Peyer's patch (tissue), 4 donors: ENCODE measurements around the gene SLC25A34.

Experiments
- POLR2A ChIP-seq, 2 donors: fragments of 450-650 bp; IDR thresholded peaks; one replicate each; pipeline ENCODE4 v1.5.1; 2017; ENCODE audit warnings: antibody characterized with exemption in 2 of 2, mild to moderate bottlenecking in 2 of 2, moderate library complexity in 2 of 2
- TF ChIP-seq, protein P1 (sequence below), 6 experiments: fragments of 450-650 bp in 4 of 6; fragments of 200-600 bp in 2 of 6; sonication (generic) in 1 of 6; IDR thresholded peaks; one replicate each; pipeline ENCODE4 v1.5.1; 2017 to 2019; ENCODE audit warnings: antibody characterized with exemption in 6 of 6, mild to moderate bottlenecking in 3 of 6, moderate library complexity in 1 of 6

DNA sequence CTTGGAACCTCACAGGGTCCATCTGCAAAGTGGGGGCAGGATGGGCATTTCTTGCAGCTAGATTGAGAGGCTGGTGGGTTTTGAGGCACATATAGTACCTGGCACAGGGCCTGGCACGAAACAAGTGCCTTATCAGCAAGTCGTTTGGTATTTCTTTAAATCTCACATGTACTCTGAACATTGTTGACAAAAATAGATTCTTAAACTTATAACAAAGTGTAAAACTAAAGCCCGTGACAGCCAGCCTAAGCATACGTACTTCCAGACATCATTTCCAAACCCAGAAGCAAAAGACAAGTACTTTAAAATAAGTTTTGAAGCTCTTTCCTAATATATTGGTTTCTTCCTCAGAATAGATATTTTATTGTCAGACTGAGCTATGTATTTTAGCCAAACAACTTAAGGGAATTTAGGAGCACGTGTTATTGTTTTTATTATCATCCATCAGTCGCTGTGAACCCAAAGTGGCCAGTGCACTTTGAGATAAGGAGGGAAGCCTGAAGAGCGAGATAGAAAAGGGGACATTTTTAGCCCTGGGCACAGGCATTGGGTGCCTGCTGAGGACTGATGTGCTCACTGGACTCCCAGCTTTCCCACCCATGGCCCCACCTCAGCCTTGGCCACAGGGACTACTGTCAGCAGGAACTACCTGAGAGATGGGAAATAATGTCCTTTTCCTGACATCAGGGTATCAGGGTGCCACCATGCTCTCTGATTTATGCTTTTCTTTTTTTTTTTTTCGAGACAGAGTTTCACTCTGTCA is 25.5 kb downstream of the SLC25A34 start:
- TF ChIP-seq, protein P1, sequence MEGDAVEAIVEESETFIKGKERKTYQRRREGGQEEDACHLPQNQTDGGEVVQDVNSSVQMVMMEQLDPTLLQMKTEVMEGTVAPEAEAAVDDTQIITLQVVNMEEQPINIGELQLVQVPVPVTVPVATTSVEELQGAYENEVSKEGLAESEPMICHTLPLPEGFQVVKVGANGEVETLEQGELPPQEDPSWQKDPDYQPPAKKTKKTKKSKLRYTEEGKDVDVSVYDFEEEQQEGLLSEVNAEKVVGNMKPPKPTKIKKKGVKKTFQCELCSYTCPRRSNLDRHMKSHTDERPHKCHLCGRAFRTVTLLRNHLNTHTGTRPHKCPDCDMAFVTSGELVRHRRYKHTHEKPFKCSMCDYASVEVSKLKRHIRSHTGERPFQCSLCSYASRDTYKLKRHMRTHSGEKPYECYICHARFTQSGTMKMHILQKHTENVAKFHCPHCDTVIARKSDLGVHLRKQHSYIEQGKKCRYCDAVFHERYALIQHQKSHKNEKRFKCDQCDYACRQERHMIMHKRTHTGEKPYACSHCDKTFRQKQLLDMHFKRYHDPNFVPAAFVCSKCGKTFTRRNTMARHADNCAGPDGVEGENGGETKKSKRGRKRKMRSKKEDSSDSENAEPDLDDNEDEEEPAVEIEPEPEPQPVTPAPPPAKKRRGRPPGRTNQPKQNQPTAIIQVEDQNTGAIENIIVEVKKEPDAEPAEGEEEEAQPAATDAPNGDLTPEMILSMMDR (IDR thresholded peaks at IDR 0.05): no peak
- TF ChIP-seq POLR2A (IDR thresholded peaks at IDR 0.05): no peak
